ENCODE results near the gene ZSCAN10. TPM values are rescaled to one million over a fixed set of nuclear protein-coding genes. Genes with fewer than 3 reads are reported as not detected.

ZSCAN10 gene
- total and polyA plus RNA-seq, 9 of the 15 experiments (the other 6 are each of a cell fraction or from before 2014, with no cell fraction given), result 0.22 TPM; not detected in 8

- no peak for TF ChIP-seq ETS2 (tag; IDR thresholded peaks at IDR 0.05; ENCODE audit: borderline replicate concordance, poor library complexity, severe bottlenecking)
- no peak for TF ChIP-seq ZNF124 (CRISPR knock-in tag; IDR thresholded peaks at IDR 0.05)
- no peak for TF ChIP-seq POU5F1 (IDR thresholded peaks at IDR 0.05; ENCODE audit: borderline replicate concordance, low read depth, low read length, partially characterized antibody)
- no peak for TF ChIP-seq HMG20B (CRISPR knock-in tag; IDR thresholded peaks at IDR 0.05)
- TF ChIP-seq NCOA6 (IDR thresholded peaks at IDR 0.05), result no peak
- no peak for TF ChIP-seq ZKSCAN8 (CRISPR knock-in tag; IDR thresholded peaks at IDR 0.05)
- no peak for TF ChIP-seq DLX4 (CRISPR knock-in tag; IDR thresholded peaks at IDR 0.05)
- no peak for TF ChIP-seq TSHZ1 (CRISPR knock-in tag; IDR thresholded peaks at IDR 0.05)
- TF ChIP-seq THAP12 (CRISPR knock-in tag; IDR thresholded peaks at IDR 0.05), result no peak
- TF ChIP-seq ATF4 (CRISPR knock-in tag; IDR thresholded peaks at IDR 0.05), result no peak
- TF ChIP-seq, protein P1, sequence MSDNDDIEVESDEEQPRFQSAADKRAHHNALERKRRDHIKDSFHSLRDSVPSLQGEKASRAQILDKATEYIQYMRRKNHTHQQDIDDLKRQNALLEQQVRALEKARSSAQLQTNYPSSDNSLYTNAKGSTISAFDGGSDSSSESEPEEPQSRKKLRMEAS (CRISPR knock-in tag; IDR thresholded peaks at IDR 0.05), result no peak
These were observed 36.5 kb downstream of the ZSCAN10 start (continued) for GRCh38 chr16:3062553-3062952.
